Stimulated activated CD4-positive, alpha-beta T cell treated with anti-CD3 and anti-CD28 coated beads, Interleukin-15, amount 100 ng/mL, for 48 hours (primary cell): ENCODE measurements around the gene SDF2L1.
A peak's percentile ranks its signal among the peaks of the same experiment; 100 is the strongest.

Experiments
- DNase-seq, 2 donors: peaks; one replicate each; pipeline ENCODE4 v3.0.0-alpha.2; 2020; ENCODE audit warnings: low read depth in 2 of 2

SDF2L1 gene

DNA sequence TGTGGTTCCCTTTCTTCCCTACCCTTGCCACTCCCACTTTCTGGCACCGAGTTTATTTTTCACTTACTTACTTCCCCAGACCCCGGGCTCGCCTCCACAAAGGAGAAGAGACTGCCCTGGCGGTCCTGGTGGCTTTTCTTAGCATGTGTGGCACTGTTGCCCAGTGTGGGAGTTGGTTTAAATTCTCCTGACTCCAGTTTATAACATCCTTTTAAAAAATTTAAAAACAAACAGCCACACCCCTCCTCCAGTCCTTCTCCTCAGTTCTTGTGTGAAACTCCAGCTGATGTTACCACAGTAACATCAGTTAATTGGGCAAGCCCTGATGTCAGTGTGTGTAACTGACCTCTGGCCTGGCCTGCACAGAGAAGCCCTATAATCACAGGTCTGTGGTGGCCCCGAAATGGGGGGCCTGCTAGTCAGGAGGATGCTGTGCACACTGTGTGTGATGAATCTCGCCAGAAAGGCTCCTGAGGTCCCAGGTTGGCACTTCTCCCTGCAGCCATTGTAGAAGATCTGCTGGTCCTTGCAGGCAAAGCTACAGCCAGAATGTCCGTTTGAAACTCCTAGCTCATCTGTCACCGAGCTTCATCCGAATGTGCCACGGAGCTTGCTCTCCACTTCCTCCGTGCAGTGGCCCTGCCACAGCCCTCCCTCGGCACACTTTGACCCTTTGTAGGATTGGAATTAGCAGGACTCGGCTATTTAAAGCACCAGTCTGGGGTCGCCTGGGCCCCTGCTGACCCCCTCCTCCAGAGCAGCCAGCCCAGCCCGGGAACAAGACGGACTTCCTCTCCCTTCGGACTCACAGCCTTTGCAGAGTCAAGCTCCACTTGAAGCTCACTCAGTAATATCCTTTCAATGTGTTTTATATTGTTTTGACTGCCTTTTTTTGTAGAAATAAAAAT, 19.8 kb upstream of the SDF2L1 start:
- DNase-seq, result no peak

DNA sequence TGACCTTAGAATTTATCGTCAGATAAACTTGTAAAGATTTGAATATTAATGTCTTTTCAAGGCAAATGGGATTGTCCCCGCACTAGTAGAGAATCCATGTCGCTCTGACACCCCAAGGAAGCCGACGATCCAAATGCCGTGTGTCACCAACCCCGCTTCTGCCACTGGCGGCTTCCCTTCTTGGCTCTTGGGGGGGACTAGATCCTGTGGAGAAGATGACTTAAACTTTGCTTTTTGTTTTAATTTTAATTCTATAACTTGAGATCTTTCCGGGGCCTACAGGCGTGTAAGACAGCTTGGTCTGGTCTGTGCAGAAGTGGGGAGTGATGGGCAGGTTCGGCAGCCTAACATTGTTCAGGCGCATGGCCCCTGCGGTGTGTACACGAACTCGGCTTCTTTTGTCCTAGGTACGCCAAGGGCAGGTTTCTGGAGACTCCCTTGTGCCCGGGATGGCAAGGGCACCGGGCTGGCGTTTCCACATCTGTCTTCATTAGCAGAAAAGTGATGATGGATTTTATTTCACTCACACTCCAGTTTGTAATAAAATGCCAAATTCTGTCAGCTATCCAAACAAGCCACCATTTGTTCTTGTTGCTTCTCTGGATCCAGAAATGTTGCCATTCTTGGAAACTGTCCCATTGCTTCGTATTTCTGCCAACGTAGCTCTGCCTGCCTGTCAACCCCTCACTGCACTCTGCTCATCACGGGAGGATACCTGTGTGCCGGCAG, 19.0 kb upstream of the SDF2L1 start:
- DNase-seq, result no peak

DNA sequence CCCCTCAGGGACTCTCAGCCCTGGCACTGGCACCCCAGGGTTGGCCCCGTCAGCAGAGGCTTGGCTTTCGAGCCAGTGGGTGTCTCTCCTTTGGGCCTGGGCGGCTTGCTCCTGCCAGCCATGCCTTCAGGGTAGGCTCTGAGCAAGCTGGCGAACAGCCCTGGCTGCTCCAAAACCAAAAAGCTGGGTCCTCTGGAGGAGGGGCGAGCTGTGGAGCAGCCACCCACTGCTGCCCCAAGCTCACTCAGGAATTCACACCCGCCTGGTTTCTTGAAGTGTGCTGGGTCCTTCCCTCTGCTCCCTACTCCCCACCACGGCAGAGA, 18.5 kb upstream of the SDF2L1 start:
- DNase-seq, result no peak

DNA sequence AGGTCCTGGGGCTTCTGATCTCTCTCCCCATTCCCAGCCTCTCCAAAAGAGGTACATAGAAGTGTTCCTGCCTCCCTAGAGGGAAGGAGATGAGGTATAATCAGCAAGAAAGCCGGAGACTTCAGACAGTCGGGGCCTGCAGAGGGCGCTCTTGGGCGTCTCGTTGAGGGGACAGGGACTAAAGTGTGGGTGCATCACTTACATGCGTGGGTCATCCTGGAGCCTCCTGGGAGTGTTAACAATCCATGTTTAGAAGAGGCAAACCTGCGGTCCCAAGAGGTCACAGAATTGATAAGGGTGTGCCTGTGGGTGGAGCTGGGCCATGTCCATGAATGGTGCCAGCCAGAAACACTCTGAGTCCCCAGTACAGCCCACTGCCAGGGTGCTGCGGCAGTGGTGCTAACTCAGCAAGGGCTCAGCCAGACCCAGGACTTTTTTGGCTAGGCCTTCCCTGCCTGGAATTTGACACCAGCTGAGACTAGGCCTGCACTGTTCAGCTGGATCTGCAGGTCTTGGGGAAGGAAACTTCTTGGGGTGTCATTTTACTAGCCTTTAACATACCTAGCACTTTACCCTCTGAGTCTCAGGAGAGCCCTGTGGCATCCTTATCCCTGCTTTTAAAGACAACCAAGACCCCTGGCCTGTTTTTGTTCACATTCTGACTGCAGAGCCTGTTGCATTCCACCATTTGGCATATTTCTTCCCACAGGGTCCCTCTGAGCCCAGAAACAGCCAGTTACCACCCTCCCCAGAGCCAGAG, 17.8 kb upstream of the SDF2L1 start:
- peak; percentile 39 to 40 for DNase-seq

DNA sequence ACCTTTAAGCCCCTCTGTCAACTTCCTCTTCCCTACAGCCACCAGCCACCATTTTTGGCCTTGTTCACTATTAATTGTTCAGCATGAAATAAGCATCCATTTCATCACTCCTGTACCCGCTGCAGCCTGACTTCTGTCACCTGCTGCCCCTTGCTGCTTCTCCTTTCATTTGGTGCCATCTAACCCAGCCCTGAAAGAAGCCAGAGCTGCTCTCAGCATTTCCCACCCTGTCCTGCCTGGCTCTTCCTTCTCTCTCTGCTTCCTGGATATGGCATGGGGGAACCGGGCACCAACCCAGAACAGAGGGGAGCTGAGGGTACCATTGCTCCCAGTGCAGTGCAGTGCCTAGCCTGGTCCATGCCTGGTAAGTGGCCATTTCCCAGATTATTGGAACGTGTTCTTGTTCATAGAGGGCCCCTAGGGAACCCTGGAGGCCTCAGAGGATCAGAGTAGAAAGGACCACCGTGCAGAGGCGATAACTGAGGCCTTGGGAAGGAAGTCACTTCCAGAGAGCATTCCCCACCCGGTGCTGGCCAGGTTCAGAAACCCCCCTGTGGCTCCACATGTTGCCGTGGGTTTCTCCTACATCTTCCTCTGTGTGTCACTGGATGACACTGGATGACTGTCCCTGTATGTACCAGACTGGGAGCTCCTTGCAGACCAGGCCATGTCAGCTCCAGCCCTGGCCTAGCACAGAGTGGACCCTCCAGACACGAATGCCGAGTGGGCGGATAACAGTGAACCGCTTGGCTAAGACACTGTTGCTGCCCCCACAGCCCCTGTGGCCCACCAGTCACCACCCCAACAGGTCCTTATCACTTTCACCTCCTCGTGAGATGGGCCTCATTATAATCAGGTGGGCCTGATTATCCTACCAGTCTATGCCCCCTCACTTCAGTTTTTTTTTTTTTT, 17.0 kb upstream of the SDF2L1 start:
- DNase-seq, result no peak

DNA sequence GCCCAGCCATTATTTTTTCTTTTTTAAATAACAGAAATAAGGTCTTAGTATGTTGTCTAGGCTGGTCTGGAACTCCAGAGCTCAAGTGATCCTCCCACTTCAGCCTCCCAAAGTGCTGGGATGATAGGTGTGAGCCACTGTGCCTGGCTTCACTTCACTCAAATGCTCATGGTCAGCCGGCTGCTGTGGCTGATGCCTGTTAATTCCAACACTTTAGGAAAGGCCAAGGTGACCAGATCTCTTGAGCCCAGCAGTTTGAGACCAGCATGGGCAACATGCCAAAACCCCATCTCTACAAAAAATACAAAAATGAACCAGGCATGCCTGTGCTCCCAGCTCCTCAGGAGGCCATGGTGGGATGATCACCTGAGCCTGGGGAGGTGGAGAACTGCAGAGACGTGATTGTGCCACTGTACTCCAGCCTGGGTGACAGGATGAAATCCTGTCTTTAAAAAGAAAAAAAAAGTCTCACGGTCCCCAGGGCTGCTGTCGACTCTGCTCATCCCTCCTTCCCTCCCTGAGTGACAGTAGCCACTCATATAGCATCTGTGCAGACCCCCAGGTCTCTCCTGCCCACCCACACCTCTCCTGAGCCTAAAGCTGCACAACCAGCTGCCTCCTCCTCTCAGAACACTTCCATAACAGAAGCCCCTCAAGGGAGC, 15.9 kb upstream of the SDF2L1 start:
- DNase-seq, result no peak

DNA sequence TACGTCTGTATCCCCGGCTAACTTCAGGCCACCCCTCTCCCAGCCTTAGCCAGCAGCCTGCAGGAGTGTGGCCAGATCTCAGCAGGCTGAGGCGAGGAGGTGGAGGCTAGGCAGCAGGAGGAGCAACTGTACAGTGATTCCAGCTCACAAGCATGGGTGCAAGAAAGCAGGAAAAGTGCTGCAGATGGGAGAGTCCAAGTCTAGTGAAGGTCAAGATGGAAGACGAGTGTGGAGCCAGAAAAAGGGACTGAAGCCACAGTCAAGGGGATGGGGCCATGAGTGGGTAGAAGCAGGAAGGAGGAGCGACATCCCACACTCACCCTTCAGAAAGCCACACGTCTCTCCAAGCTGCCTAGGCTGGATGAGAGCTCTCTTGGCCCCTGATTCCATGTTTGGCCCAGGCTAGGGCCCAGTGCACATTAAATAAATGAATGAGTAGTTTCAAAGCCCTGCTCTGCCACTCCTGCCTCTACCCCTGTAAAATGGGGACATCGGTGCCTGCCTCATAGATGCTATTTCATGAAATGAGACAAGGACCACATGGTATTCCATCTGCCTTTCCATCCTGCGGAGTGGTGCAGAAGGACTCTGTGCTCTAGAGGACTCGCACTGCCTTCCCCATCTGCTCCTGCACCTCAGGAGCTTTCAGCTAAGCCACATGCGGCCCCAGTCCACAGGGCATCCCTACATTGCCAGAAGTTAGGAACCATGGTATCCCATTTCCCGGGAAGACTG, 15.2 kb upstream of the SDF2L1 start:
- DNase-seq, result no peak

DNA sequence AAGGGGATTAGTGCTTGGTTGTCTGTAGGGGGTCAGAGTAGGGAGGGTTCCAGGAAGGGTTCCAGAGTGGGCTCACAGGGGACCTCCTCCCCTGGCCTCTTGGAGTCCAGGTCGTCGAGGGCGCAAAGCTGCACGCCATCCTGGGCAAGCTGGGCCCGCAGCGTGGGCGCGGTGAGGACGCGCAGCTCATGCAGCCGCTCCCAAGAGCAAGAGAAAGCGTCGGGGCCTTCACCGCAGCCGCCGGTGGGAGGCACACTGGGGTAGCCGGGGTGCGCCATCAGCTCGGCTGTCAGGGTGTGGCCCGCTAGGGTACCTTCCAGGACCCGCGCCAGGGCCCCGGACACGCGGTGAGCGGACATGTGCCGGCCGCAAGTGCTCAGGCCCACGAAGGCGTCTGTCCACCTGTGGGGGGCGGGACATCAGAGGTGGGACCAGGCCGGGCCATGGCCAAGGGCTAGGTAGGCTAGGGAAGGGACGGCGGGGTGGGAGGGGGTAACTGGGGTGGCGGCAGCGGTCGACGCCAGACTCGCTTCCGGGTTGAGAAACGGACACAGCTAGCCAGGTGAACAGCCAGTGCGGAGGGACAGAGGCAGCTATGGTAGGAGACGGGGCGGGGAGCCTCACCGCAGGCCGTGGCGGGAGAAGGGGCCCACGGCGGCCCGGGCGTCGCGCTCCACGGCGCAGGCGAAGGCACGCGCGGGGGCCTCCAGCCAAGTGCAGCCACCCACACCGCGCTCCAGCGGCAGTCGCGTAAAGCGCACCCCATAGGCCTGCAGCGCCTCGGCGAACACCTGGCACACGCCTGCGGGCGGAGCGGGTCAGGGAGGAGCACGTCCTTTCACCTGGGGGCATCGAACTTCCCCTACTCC, 13.5 kb upstream of the SDF2L1 start:
- no peak for DNase-seq

DNA sequence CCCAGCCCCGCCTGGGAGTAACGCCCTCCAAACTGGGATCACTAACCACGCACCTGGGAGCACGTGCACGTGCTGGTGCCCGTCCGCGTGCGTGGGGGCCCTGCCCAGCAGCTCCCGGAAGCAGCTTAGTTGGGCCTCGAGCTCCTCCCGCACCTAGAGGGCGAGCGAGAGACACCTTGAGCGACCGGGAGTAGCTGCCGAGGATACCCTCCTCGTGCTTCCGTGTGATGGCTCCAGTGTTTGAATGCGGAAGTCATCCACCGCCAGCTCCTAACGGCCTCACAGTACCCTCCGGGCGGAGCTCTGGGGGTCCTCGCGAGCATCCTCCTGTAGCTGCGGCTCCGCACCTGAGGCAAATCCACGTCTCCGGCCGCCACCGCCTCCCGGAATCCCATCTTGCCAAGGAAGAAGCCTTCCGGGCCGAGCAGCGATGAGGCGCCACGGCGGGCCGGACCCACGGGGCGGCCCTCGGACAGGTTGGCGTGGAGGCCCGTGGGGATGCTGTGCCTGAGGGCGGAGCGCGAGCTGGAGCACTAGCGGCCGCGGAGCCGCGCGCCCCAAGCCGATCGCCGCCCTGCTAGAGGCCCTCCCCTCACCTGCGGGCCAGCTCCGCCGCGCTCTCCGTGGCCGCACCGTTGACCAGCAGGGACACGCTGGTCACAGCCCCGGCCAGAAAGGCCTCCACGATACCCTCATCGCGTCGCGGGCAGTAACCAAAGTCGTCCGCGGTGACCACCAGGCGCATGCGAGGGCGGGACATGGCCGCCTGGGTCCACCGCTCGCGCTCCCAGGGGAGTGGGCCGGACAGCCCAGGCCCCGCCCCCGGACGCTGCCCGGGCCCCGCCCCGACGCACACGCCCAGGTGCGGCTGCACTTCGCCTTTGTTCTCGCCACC, 12.6 kb upstream of the SDF2L1 start, which contains the start of gene YDJC:
Gene YDJC, minus strand, starts transcription at position 768 of the 895 bp plus-strand sequence. Its CDS starts 8 bp downstream, at position 760.
- DNase-seq, result peak; percentile 91 to 95

DNA sequence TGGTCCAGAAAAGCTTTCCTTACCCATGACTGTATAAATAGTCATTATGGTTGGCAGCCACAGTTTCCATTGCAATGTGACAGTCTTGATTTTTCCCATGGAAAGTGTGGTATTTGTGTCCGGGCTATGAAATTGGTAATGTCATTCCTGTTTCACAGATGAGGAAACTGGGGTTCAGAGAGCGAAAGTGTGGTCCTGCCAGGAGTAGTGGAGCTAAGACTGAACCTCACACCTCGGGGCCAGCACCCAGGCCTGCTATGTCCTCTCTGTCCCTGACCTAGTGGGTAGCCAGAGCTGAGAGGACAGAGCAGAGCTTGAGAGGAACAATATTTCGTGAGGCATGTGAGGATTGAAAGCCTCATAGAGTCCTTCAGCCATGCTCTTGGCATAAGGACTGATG, 11.1 kb upstream of the SDF2L1 start:
- DNase-seq, result no peak

DNA sequence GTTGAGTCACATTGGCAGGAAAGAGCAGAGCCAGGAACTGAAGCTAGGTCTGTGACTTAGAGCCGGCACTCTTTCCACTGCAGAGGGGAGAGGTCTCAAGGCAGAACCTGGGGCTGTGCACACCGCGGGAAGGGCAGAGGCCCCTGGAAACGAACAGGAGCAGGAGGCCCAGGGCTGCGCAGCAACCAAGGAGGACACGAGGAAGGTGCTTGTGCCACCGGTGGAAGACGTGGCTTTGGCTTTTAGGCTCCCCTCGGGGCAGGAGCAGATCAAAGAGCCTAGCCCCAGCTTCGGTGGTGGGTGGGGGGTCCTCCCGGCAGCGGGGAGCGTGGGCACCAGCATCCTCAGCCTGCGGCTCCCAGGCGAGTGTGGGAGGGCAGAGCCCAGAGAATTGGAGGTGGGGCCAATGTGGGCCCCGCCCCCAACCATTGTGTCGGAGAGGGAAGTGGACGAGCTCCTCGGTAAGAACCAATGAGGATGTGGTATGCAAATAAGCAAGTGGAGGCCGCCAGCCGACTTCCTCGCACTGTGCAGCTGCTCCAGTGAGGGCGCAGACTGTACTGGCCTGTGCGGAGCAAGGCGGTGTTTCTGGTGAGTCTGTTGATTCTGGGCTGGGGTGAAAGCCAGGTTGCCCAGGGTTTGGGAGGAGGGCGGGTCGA, 9.7 kb upstream of the SDF2L1 start, which contains the start of gene CCDC116:
Gene CCDC116, plus strand, starts transcription at position 524 of the 659 bp plus-strand sequence. CDS start 422 bp downstream, outside the sequence.
- DNase-seq, result peak; percentile 43 to 64

DNA sequence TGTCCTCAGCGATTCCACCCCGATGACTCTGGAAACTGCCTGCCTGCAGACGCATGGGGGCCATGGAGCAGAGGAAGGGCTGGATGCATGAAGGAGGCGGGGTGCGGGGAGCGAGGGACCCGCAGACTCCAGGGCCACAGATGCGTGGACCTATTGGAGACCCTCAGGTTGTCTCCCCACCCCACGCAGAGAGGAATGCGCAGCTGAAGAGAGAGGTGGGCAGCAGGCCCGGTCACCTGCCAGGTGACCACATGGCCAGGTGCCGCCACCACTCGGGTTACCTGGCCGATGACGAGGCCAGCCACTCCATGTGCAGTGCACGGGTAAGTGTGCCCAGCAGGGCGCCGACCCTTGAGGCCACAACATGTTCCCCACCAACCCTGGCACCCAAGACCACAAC, 9.2 kb upstream of the SDF2L1 start:
- no peak for DNase-seq

DNA sequence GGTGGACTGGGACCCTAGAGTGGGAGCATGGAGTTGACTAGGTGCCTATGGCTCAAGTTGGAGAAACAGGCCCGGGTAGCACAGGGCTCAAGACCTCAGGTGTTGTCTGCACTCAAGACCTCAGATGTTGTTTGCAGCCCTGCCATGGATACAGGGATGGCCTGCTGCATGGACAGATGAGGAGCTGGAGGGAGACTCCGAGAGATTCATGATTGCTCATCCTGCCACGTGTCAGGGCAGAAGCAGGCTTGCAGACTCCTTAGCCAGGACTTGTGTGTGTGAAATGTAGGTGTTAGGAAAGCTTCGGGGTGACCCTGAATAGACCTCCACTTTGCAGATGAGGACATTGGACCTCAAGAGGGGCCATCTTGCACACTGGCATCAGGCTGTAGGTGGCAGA, 8.6 kb upstream of the SDF2L1 start:
- no peak for DNase-seq

DNA sequence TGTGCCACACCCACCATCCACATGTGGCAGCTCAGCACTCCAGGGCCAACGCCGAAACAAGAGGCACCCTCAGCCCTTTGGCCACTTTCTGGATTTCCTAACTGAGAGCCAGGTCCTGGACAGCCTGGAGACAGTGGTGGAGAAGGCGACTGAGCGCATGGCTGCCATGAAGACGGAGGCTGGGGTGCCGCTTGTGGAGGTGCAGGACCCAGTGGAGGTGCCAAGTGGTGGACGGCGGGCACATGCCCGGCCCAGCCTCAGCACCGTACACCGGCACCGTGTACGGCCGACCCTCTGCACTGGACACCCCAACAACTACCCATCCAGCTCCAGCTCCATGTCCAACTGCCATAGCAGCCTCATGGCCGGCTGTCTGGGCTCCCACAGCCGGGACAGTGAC, 8.0 kb upstream of the SDF2L1 start:
- DNase-seq, result no peak

DNA sequence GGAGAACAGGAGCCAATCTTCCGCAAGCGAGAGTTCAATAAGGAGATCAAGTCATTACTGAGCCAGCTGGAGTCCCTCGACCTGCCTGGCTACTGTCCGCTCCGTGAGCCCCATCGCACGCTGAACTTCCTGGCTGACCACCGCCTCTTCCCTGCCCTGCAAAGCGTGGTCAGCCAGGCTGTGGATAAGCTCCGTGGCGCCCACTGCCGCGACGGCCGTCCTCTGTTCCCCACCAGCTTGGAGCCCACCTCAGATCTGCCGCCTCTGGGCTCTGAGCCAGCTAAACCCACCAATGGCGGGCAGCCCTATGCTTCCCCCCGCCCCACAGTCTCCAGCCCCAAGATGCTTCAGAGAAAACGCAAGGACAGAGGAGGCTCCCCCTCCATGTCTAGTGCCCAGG, 7.3 kb upstream of the SDF2L1 start:
- DNase-seq, result no peak

DNA sequence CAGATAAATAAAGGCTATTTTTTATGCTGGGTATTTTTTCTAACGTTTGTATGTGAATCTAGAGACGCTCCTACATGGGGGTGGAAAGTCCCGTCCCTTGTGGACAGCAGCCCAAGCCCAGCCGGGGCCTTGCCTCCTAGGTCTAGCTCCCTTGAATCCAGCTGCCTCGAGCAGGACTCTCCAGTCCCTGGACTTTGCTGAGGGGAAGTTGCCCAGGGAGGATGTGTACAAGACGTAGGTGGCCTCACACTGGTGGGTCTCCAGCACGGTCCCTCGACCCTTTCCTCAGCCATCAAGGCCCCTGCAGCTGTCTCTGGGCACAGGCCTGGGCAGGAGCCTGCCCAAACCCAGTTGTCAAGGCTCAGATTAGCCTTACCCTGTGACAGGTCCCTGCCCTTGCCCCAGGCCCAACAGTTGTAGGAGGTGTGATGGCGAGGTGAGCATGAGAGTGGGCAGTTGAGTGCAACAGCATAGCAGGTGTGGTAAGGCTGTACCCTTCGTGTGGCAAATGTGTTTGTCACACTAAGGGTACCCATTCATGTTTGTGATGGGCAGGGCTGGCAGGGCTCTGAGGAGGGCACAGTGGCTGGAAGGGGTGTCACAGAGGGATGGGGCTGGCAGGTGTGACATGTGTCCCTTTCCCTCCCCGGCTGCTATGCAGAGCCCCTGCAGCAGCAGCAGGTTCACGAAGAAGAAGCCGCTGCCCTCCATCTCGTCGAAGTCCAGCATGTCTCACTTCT, 6.2 kb upstream of the SDF2L1 start:
- no peak for DNase-seq
